MM.1S (cell line): ENCODE data around the gene FADS3.

Source experiments
- DNase-seq: peaks from one replicate; pipeline ENCODE4 v3.0.0-alpha.2; 2015
- H2AFZ ChIP-seq: fragments of 300-600 bp; sonication (generic); 2 replicates; pipeline ENCODE4 v1.6.0; 2016; ENCODE audit warnings: antibody characterized with exemption, low read length
- H3F3A ChIP-seq: fragments of 300-600 bp; sonication (generic); 2 replicates; pipeline ENCODE4 v1.6.1; 2016; ENCODE audit warnings: mild to moderate bottlenecking, antibody characterized with exemption, low read length, moderate library complexity, mixed read lengths; ENCODE audit not compliant: insufficient read depth
- H3K27ac ChIP-seq: fragments of 300-600 bp; sonication (generic); 2 replicates; pipeline ENCODE4 v1.5.1; 2016; ENCODE audit warnings: mild to moderate bottlenecking, low read length
- H3K27me3 ChIP-seq: fragments of 300-600 bp; sonication (generic); replicated peaks from 2 replicates; pipeline ENCODE4 v1.6.0; 2016; ENCODE audit warnings: low read length; ENCODE audit not compliant: insufficient read depth
- H3K36me3 ChIP-seq: fragments of 300-600 bp; sonication (generic); replicated peaks from 2 replicates; pipeline ENCODE4 v1.6.1; 2016; ENCODE audit warnings: mild to moderate bottlenecking, low read length, mixed read lengths; ENCODE audit not compliant: insufficient read depth
- H3K4me1 ChIP-seq: fragments of 300-600 bp; sonication (generic); 2 replicates; pipeline ENCODE4 v1.6.1; 2016; ENCODE audit warnings: low read length, mixed read lengths
- H3K4me2 ChIP-seq: fragments of 300-600 bp; sonication (generic); 2 replicates; pipeline ENCODE4 v1.6.0; 2016; ENCODE audit warnings: low read depth, low read length
- H3K4me3 ChIP-seq: fragments of 300-600 bp; sonication (generic); 2 replicates; pipeline ENCODE4 v1.5.1; 2016; ENCODE audit warnings: low read length, mixed read lengths
- H3K79me2 ChIP-seq: fragments of 300-600 bp; sonication (generic); 2 replicates; pipeline ENCODE4 v1.6.1; 2016; ENCODE audit warnings: mixed run types, low read length, mixed read lengths
- H3K9ac ChIP-seq: fragments of 300-600 bp; sonication (generic); 2 replicates; pipeline ENCODE4 v1.6.1; 2016; ENCODE audit warnings: low read length, mixed read lengths
- H3K9me2 ChIP-seq: fragments of 300-600 bp; sonication (generic); replicated peaks from 2 replicates; pipeline ENCODE4 v1.6.1; 2016; ENCODE audit warnings: mild to moderate bottlenecking, low read length, mixed read lengths; ENCODE audit not compliant: insufficient read depth
- H3K9me3 ChIP-seq: fragments of 300-600 bp; sonication (generic); replicated peaks from 2 replicates; pipeline ENCODE4 v1.6.1; 2016; ENCODE audit warnings: mild to moderate bottlenecking, low read length, mixed read lengths; ENCODE audit not compliant: insufficient read depth
- H4K20me1 ChIP-seq: fragments of 300-600 bp; sonication (generic); 2 replicates; pipeline ENCODE4 v1.6.1; 2016; ENCODE audit warnings: mild to moderate bottlenecking, low read length, moderate library complexity, mixed read lengths; ENCODE audit not compliant: insufficient read depth
- EZH2 ChIP-seq: fragments of 300-600 bp; sonication (generic); optimal IDR thresholded peaks from 2 replicates; pipeline ENCODE3; 2017; ENCODE audit warnings: low read depth, mild to moderate bottlenecking, antibody characterized with exemption, low read length, mixed read lengths
- EZH2phosphoT487 ChIP-seq: fragments of 300-600 bp; sonication (generic); IDR thresholded peaks from 2 replicates; pipeline ENCODE4 v1.6.1; 2018; ENCODE audit warnings: antibody characterized with exemption, low read length
- TF ChIP-seq, protein P1 (sequence below): fragments of 300-600 bp; sonication (generic); IDR thresholded peaks from 2 replicates; pipeline ENCODE4 v1.5.1; 2016; ENCODE audit warnings: antibody characterized with exemption, low read length, mixed read lengths

FADS3 gene

GRCh38 chr11:61911701-61912529 is 20.6 kb upstream of the FADS3 start:
- H3F3A ChIP-seq: no peaks in the 10 kb centered on the region
- no peaks in the 10 kb centered on the region for H3K9me3 ChIP-seq
- TF ChIP-seq EZH2 (no peak), EZH2phosphoT487 (no peak)
- TF ChIP-seq, protein P1, sequence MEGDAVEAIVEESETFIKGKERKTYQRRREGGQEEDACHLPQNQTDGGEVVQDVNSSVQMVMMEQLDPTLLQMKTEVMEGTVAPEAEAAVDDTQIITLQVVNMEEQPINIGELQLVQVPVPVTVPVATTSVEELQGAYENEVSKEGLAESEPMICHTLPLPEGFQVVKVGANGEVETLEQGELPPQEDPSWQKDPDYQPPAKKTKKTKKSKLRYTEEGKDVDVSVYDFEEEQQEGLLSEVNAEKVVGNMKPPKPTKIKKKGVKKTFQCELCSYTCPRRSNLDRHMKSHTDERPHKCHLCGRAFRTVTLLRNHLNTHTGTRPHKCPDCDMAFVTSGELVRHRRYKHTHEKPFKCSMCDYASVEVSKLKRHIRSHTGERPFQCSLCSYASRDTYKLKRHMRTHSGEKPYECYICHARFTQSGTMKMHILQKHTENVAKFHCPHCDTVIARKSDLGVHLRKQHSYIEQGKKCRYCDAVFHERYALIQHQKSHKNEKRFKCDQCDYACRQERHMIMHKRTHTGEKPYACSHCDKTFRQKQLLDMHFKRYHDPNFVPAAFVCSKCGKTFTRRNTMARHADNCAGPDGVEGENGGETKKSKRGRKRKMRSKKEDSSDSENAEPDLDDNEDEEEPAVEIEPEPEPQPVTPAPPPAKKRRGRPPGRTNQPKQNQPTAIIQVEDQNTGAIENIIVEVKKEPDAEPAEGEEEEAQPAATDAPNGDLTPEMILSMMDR: no peak
- no peaks in the 10 kb centered on the region for H4K20me1 ChIP-seq
- no peak overlapping the region for H3K4me2 ChIP-seq
- no peak overlapping the region for H3K4me3 ChIP-seq
- no peak overlapping the region for H2AFZ ChIP-seq
- no peaks in the 10 kb centered on the region for H3K9me2 ChIP-seq
- H3K36me3 ChIP-seq: no peaks in the 10 kb centered on the region
- no peak for DNase-seq
- peaks cover 25% of the 10 kb centered on the region for H3K27me3 ChIP-seq
- no peak overlapping the region for H3K9ac ChIP-seq
- H3K27ac ChIP-seq: no peak overlapping the region
- no peaks in the 10 kb centered on the region for H3K79me2 ChIP-seq
- peaks cover 7% of the 10 kb centered on the region for H3K4me1 ChIP-seq

GRCh38 chr11:61911128-61911700 is 19.9 kb upstream of the FADS3 start:
- no peaks in the 10 kb centered on the region for H3K79me2 ChIP-seq
- H3K4me3 ChIP-seq: no peak overlapping the region
- H3F3A ChIP-seq: no peaks in the 10 kb centered on the region
- peaks cover 22% of the 10 kb centered on the region; the same call in 1 of the 2 replicates for H3K27me3 ChIP-seq
- no peaks in the 10 kb centered on the region for H3K9me2 ChIP-seq
- no peak overlapping the region for H2AFZ ChIP-seq
- H4K20me1 ChIP-seq: no peaks in the 10 kb centered on the region
- H3K9me3 ChIP-seq: no peaks in the 10 kb centered on the region
- no peak for DNase-seq
- peaks cover 7% of the 10 kb centered on the region for H3K4me1 ChIP-seq
- H3K9ac ChIP-seq: no peak overlapping the region
- H3K27ac ChIP-seq: no peak overlapping the region
- H3K4me2 ChIP-seq: no peak overlapping the region
- H3K36me3 ChIP-seq: no peaks in the 10 kb centered on the region
- TF ChIP-seq, protein P1: no peak

GRCh38 chr11:61910187-61911127 is 19.1 kb upstream of the FADS3 start:
- Histone ChIP-seq H3K9me2 (no peaks in the 10 kb centered on the region), H3F3A (no peaks in the 10 kb centered on the region), H3K27ac (no peak overlapping the region), H4K20me1 (no peaks in the 10 kb centered on the region), H3K9me3 (no peaks in the 10 kb centered on the region), H3K4me2 (no peak overlapping the region), H3K36me3 (no peaks in the 10 kb centered on the region), H3K4me3 (no peak overlapping the region), H3K27me3 (peaks cover 19% of the 10 kb centered on the region; the same call in 1 of the 2 replicates), H3K9ac (no peak overlapping the region), H2AFZ (no peak overlapping the region), H3K79me2 (no peaks in the 10 kb centered on the region), H3K4me1 (peaks cover 7% of the 10 kb centered on the region)
- TF ChIP-seq EZH2phosphoT487 (no peak), EZH2 (no peak)
- TF ChIP-seq, protein P1: no peak
- DNase-seq: no peak
